ENCODE measurements around the gene GARIN5A.

Gene GARIN5A

GRCh38 chr19:50488389-50489194 lies 11.9 kb upstream of the GARIN5A start:
- in situ Hi-C loops (cut with MboI; ENCODE audit: low pct_unique_long_range_greater_than_20kb, low sequenced_read_pairs, unreplicated experiment), result no loop called here
- DNase-seq (ENCODE audit: low spot score), result no peak
- TF ChIP-seq CTCF (IDR thresholded peaks at IDR 0.05; ENCODE audit: extremely low read depth, insufficient read depth, missing control alignments), result no peak

DNA sequence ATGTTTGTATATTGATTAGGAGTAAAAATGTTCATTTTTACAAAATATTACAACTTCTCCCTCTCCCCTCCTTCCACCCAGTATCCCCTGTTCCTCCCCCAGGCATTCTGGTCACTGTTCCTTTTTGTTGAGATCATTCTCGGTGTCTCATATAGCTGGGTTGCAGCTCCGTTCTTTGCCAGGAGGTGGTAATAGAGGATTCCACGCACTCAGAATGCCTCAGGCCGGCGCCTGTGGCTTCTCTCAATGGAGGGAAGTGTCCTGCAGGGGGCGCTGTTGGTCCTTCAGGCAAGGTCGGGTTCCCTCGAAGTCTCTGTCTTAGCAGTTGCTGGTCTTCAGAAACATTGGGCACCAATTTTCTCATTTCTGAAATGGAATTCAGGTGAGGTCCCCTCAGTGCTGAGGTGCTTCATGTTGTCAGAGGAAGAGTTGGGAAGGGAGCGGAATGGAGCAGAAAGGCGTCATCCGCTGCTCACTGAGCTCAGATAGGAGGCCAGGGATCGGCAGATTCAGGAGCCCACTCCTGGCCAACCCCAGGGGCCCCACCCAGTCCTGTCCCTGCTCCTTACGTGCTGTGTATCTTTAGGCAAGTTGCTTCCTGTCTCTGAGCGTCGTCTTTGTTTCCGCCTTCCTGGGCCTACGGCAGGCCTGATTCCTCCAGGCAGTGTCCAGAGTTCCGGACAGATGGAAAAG lies 10.3 kb upstream of the GARIN5A start:
- DNase-seq (ENCODE audit: low spot score), result no peak
- peak; percentile 53 for TF ChIP-seq CTCF (IDR thresholded peaks at IDR 0.05; ENCODE audit: extremely low read depth, insufficient read depth, missing control alignments)
- in situ Hi-C loops (cut with MboI; ENCODE audit: low pct_unique_long_range_greater_than_20kb, low sequenced_read_pairs, unreplicated experiment), result no loop called here

DNA sequence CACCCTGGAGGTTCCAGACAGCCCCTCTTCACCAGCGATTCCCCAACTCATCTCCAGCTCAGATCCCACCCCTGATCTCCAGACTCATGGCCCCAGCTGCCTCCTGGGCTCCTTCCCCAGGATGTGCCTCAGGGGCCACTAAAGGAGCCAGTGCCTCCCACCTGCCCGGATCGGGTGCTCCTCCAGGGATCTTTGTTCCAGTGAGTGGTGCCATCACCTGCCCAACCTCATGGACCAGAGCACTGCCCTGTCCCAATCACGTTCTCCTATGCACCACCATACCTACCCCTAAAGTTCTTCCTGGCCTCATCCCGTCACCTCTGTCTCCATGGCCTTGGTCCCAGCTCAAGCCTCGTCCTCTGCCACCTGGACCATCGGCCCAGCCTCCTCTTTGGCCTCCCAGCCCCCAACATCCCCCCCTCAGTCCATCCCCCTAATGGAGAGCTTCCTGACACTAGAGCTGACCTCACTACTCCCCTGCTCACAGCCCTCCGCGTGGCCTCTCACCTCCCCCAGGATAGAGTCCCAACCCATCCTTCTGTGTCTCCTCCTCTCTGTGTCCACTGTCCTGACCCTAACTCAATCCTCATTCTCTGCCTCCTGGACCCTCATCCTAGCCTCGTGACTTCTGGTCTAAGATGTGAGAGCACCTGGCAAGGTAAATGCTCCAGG lies 8.8 kb upstream of the GARIN5A start:
- in situ Hi-C loops (cut with MboI; ENCODE audit: low pct_unique_long_range_greater_than_20kb, low sequenced_read_pairs, unreplicated experiment), result no loop called here
- no peak for DNase-seq (ENCODE audit: low spot score)
- TF ChIP-seq CTCF (IDR thresholded peaks at IDR 0.05; ENCODE audit: extremely low read depth, insufficient read depth, missing control alignments), result no peak

DNA sequence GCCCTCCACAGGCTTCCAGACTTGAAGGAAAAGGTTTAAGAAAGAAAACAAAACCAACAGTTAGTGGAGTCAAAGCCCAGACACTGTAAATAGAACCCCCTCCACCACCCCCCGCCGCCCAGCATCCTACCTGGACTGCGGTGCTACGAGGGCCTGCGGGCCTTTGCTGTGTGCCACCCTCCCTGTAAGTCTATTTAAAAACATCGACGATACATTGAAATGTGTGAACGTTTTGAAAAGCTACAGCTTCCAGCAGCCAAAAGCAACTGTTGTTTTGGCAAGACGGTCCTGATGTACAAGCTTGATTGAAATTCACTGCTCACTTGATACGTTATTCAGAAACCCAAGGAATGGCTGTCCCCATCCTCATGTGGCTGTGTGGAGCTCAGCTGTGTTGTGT lies 6.3 kb upstream of the GARIN5A start:
- DNase-seq (ENCODE audit: low spot score), result no peak
- TF ChIP-seq CTCF (IDR thresholded peaks at IDR 0.05; ENCODE audit: extremely low read depth, insufficient read depth, missing control alignments), result no peak
- in situ Hi-C loops (cut with MboI; ENCODE audit: low pct_unique_long_range_greater_than_20kb, low sequenced_read_pairs, unreplicated experiment), result no loop called here

GRCh38 chr19:50482271-50482855 lies 5.7 kb upstream of the GARIN5A start:
- in situ Hi-C loops (cut with MboI; ENCODE audit: low pct_unique_long_range_greater_than_20kb, low sequenced_read_pairs, unreplicated experiment), result no loop called here
- DNase-seq (ENCODE audit: low spot score), result no peak
- no peak for TF ChIP-seq CTCF (IDR thresholded peaks at IDR 0.05; ENCODE audit: extremely low read depth, insufficient read depth, missing control alignments)

DNA sequence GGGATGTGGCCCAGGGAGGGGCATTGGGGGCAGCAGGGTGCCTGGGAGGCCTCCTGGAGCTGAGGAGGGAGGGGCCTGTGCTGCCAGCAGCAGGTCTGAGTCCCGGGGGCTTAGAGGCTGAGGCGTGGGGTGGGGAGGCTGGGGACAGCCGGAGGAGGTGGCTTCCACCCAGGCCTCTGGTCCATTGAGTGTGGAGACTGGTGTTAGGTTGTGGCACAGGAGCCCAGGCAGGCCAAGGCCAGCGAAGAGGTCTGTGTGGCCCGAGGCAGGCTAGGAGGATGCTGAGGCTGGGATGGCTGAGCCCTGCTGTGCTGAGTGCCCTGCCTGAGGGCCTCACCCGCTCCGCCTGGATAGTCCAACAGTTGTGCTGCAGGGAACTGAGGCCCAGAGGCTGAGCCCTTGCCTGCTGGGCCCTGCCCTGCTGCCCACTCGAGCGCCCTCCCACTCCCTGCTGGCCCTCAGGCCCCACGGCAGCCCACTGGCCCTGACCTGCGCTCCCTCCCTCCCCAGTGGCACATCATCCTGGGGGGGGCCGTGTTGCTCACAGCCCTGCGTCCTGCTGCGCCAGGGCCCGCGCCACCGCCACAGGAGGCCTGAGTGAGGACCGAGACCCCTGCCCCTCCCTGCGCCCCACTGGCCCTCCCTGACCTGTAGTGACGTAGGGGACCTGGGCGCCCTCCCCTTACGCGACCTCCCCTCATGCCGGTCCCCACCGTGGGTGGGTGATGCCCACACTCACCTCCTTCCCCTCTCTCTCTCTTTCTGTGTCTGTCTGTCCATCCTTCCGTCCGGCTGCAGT lies 4.9 kb upstream of the GARIN5A start:
- DNase-seq (ENCODE audit: low spot score), result no peak
- no peak for TF ChIP-seq CTCF (IDR thresholded peaks at IDR 0.05; ENCODE audit: extremely low read depth, insufficient read depth, missing control alignments)
- in situ Hi-C loops (cut with MboI; ENCODE audit: low pct_unique_long_range_greater_than_20kb, low sequenced_read_pairs, unreplicated experiment), result no loop called here

Data from GM13977 (cell line).